T-helper 17 cell (primary cell): ENCODE data around the gene HIVEP3. TPM values are rescaled to one million over a fixed set of nuclear protein-coding genes. Genes with fewer than 3 reads are reported as not detected.

ENCODE experiments used
- ATAC-seq: fragments of 150-1000 bp; cut with Tn5 transposase; 2 replicates; pipeline ENCODE4 v1.10.0; 2021; ENCODE audit warnings: mild to moderate bottlenecking, moderate library complexity
- DNase-seq, 3 donors: peaks; one replicate each; pipeline versions ENCODE4 v3.0.0 to v3.0.0-alpha.2; 2020 to 2021
- H3K9me3 ChIP-seq: one replicate; pipeline ENCODE4 v1.7.0; 2013; ENCODE audit warnings: low read length, mild to moderate bottlenecking; ENCODE audit not compliant: control insufficient read depth, poor library complexity, severe bottlenecking
- H3K27ac Mint-ChIP-seq: one replicate; pipeline ENCODE4 v1.8.0; 2022; ENCODE audit warnings: mild to moderate bottlenecking, moderate library complexity, mixed read lengths
- H3K27me3 Mint-ChIP-seq: one replicate; pipeline ENCODE4 v1.8.0; 2022; ENCODE audit warnings: mixed read lengths
- H3K36me3 Mint-ChIP-seq: one replicate; pipeline ENCODE4 v1.8.0; 2022; ENCODE audit warnings: low read depth, mixed read lengths
- H3K4me1 Mint-ChIP-seq: one replicate; pipeline ENCODE4 v1.8.0; 2022; ENCODE audit warnings: mild to moderate bottlenecking, mixed read lengths
- H3K4me3 Mint-ChIP-seq: one replicate; pipeline ENCODE4 v1.8.0; 2022; ENCODE audit warnings: mild to moderate bottlenecking, moderate library complexity, mixed read lengths
- total RNA-seq, 4 donors: library from RNA in 2 of 4; stranded (reverse) in 2 of 4; gene quantifications; one replicate each; pipeline ENCODE4 v1.2.3 and lab custom pipeline; 2022 to 2026

The HIVEP3 gene
- total RNA-seq, 2 donors from 2014 or later, result 11.1 to 13.9 TPM

DNA sequence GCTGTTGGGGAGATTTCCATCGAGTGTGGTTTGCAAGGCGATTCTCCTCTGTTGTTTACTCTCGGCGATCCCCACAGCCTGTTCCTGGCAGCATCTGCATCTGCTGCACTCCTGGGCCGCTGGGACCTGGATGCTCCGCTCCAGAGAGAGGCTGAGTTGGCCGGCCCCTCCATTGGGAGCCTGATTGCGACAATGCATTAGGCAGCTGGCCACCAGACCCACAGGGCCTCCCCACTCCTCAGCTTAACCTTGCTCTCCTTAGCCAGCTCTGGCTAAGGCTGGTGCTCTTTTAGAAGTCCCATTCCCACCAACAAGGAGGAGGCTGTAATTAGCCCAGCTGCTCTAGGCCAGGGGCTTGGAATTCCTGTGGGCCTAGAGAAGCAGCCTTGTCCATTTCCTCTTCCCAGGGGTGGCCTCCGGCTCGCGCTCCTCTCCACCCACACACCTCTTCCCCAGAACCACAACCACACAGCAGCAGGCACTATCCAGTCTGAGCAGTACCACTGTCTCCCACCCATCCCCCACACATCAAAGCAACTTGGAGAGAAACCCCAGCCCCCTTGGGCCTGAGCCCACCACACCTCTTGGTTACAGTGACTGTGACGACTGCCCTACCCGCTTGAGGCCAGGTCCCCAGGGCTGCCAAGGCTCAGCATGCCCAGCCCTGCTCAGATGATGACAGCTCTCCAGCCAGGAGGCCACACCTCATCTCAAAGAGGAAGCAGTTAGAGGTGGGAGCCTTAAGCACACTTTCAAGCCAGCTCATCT, 240.4 kb downstream of the HIVEP3 start:
- no peaks in the 10 kb centered on the region for H3K36me3 Mint-ChIP-seq

DNA sequence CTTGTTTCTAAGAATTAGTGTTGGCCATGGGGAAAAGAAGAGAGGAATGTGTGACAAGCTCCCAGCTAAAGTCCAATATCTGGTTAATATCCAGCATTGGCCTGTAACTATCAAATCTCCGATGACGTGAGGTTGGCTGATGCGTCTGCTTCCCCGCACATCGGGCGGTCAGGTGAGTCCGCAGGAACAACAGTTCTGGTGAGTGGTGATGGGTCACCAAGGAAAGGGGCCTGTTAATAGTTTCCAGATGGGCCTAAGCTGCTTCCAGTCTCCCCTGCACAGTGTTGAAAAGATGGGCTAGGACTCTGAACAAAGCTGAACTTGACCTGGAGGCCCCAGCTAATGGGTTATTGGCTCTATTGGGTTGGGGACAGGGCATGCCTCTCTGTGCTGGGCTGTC, 241.1 kb downstream of the HIVEP3 start:
- ATAC-seq, result no peak
- DNase-seq, result no peak
- H3K27me3 Mint-ChIP-seq, result no peaks in the 10 kb centered on the region
- H3K36me3 Mint-ChIP-seq, result no peaks in the 10 kb centered on the region
- H3K27ac Mint-ChIP-seq, result no peak overlapping the region
- no peak overlapping the region for H3K4me3 Mint-ChIP-seq
- peaks cover 65% of the 10 kb centered on the region for H3K4me1 Mint-ChIP-seq
- no peaks in the 10 kb centered on the region for H3K9me3 ChIP-seq

More for the DNA sequence above, 240.4 kb downstream of the HIVEP3 start:
- Mint-ChIP-seq H3K4me1 (peaks cover 68% of the 10 kb centered on the region), H3K27ac (peak overlapping the region; percentile 5), H3K27me3 (no peaks in the 10 kb centered on the region), H3K4me3 (peak overlapping the region; percentile 34)
- H3K9me3 ChIP-seq, result no peaks in the 10 kb centered on the region
- ATAC-seq, result no peak
- DNase-seq, result no peak

DNA sequence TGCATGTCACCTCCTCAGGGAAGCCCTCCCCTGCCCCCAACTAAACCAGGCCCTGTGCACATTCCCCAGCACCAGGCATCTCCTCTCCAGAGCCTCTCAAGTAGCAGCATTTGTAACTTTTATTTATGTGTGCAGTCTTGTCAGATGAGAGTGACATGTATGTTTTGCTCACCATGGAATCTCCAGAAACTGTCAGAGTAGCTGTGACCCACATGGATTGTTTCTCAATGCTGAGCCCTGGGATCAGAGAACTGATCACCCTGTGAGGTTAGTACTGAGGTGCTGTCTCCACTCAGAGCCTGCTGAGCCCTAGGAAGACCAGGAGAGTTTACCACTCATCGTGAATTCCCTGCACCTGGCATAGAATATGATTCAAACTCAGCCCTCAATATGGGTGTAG, 243.3 kb downstream of the HIVEP3 start:
- Mint-ChIP-seq H3K36me3 (no peaks in the 10 kb centered on the region), H3K4me3 (peak overlapping the region; percentile 74), H3K4me1 (peaks cover 68% of the 10 kb centered on the region), H3K27me3 (no peaks in the 10 kb centered on the region), H3K27ac (peak overlapping the region; percentile 95)
- ATAC-seq, result no peak
- no peaks in the 10 kb centered on the region for H3K9me3 ChIP-seq
- DNase-seq, result no peak

DNA sequence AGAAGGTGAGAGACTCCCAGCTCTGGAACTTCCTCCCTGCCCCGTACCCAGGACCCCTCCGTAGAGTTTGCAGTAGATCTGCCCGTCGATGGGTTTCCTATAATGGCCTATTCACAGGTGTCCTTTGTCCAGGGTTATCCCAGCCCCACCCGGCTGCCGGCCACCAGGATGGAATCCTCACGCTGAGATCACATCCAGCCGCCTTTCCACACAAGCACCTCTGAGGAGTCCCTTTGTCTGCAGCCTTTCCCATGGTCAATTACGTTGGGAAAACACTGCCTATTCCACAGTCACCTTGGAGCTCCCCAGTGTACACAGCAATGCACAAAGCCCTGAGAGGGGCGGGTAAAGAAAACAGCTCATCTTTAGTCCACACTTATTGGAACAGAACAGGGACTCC, 244.2 kb downstream of the HIVEP3 start:
- H3K27ac Mint-ChIP-seq, result peak overlapping the region; percentile 95
- peaks cover 62% of the 10 kb centered on the region for H3K4me1 Mint-ChIP-seq
- H3K4me3 Mint-ChIP-seq, result peak overlapping the region; percentile 74
- ATAC-seq (no peak), DNase-seq (no peak)
- H3K36me3 Mint-ChIP-seq, result no peaks in the 10 kb centered on the region
- no peaks in the 10 kb centered on the region for H3K27me3 Mint-ChIP-seq
- no peaks in the 10 kb centered on the region for H3K9me3 ChIP-seq

DNA sequence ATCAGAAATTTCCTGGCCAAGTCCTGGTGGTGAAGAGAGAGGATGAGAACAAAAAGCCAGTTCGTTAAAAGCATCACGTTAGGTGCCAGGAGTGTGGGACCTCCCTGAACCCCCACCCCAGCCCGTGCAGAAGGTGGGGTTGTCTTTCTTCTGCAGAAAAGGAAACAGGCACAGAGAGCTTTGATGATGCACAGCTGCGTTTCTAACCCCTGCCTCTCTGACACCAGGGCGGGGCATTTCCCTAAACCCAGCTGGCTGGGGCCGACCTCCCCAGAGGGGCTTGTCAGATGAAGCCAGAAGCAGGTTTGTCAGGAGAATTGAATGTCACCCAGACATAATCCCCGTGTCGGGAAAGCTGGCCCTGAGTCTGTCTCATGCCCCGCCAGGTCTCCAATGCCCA, 244.9 kb downstream of the HIVEP3 start:
- DNase-seq, result peak in 1 of 3 donors; percentile 29
- peak; percentile 78 for ATAC-seq
- Mint-ChIP-seq H3K27ac (peak overlapping the region; percentile 95), H3K36me3 (no peaks in the 10 kb centered on the region), H3K4me1 (peaks cover 55% of the 10 kb centered on the region), H3K4me3 (peak overlapping the region; percentile 87), H3K27me3 (no peaks in the 10 kb centered on the region)
- H3K9me3 ChIP-seq, result no peaks in the 10 kb centered on the region

DNA sequence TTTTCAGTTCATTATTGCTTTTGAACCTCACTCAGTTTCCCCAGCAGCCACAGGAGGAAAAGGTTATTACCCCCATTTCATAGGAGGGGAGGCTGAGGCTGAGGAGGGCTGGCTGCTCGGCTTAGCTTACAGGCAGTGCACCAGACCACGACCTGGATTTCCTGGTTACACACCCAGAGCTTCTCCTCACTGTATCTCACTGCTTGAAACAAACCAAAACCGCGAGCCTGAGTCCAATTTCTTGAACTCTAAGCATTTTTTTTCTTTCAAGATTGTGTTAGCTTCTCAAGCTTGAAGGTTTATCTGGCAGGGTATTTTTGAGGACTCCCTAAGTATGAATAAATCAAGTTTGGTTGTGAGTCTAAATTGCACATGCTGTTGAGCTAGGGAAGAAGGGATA, 245.3 kb downstream of the HIVEP3 start:
- ATAC-seq (peak; percentile 95), DNase-seq (peak in 2 of 3 donors; percentile 21 to 42)
- Mint-ChIP-seq H3K27ac (peak overlapping the region; percentile 95), H3K27me3 (no peaks in the 10 kb centered on the region), H3K36me3 (no peaks in the 10 kb centered on the region), H3K4me1 (peaks cover 56% of the 10 kb centered on the region), H3K4me3 (peak overlapping the region; percentile 87)
- no peaks in the 10 kb centered on the region for H3K9me3 ChIP-seq

DNA sequence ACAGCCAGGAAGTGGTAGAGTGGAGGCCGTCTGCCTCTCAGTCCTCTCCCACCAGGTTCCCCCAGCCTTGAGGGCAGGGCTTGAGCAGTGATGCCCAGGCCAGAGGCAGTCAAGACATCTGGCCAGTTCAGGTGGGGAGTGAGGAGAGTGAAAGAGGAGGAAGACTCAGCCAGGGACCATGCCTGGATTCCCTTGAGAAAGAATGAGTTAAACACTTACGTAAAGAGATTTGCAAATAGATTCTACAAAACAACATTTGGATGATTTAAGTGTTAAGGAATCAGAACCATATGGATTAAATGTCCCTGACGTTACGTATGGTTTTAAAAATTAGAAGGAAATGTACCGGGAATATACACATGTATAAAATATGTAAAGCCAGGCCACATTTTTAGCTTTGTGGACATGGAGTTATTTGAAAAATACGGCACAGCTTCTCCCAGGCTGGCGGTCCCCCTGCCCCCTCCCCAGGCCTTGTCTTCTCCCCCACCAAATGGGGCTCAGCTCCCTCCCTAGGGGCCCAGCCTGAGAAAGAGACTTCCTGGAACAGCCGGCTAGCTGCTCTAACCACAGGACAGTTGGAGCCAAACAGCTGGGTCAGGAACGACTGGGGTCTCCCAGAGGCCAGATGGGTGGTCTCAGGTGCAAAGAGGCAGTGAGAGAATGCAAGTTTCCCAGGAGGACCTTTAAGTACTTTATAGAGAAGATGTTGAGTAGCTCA, 245.9 kb downstream of the HIVEP3 start:
- peaks cover 56% of the 10 kb centered on the region for H3K4me1 Mint-ChIP-seq
- H3K27me3 Mint-ChIP-seq, result no peaks in the 10 kb centered on the region
- DNase-seq, result no peak
- peak overlapping the region; percentile 95 for H3K27ac Mint-ChIP-seq
- ATAC-seq, result no peak
- no peaks in the 10 kb centered on the region for H3K9me3 ChIP-seq
- peak overlapping the region; percentile 87 for H3K4me3 Mint-ChIP-seq
- no peaks in the 10 kb centered on the region for H3K36me3 Mint-ChIP-seq

DNA sequence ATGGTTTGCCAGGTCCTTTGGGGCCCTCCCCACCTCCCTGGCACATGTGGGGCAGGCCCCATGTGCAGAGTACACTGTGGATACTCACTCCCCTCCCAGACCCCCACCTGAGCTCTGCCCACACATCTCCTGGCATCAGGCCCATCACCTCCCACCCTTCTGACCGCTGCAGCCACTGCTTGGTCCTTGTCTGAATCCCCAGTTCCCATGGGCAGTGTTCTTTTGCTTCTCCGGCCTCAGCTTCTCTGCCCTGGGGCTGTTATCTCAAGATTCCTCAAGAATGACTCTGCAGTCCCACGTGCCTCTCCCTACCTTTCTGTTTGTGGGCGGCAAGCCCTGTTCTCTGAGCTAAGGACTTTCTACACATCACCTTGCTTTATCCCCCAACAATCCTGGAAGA, 246.5 kb downstream of the HIVEP3 start:
- peak overlapping the region; percentile 74 for H3K4me3 Mint-ChIP-seq
- H3K9me3 ChIP-seq, result no peaks in the 10 kb centered on the region
- DNase-seq, result no peak
- no peaks in the 10 kb centered on the region for H3K36me3 Mint-ChIP-seq
- ATAC-seq, result no peak
- no peaks in the 10 kb centered on the region for H3K27me3 Mint-ChIP-seq
- H3K27ac Mint-ChIP-seq, result peak overlapping the region; percentile 95
- H3K4me1 Mint-ChIP-seq, result peaks cover 58% of the 10 kb centered on the region

DNA sequence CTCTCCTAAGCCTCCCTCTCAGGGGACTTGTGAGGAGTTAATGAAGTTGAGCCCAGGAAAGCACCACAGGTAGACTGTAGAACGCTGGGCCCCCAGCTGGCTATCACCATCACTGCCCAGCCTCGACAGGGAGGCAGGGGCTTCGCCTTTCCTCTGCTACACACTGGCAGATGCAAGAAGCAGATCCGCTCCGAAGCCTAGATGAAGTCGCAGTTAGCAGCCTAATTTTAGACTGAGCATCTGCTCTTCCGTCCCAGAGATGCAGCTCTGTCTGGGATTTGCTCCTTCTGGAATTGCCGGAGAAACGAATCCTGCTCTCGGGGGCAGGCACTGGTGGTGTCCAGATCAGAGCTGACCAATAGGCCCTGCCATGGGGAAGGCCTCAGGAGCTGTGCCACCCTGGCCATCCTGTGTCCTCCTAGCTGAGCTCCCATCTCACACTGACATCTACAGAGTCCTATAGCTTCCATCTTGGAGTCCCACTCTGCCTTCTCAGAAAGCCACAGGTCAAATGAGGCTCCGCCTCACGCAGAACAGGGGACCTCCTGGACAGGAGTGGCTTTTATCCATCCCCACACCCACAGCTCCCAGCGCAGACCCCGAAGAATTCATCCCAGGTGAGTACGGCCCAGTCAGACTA, 247.5 kb downstream of the HIVEP3 start:
- H3K9me3 ChIP-seq, result no peaks in the 10 kb centered on the region
- H3K4me1 Mint-ChIP-seq, result peaks cover 68% of the 10 kb centered on the region
- peak overlapping the region; percentile 96 for H3K27ac Mint-ChIP-seq
- DNase-seq, result no peak
- H3K36me3 Mint-ChIP-seq, result no peaks in the 10 kb centered on the region
- no peaks in the 10 kb centered on the region for H3K27me3 Mint-ChIP-seq
- H3K4me3 Mint-ChIP-seq, result no peak overlapping the region
- ATAC-seq, result no peak

DNA sequence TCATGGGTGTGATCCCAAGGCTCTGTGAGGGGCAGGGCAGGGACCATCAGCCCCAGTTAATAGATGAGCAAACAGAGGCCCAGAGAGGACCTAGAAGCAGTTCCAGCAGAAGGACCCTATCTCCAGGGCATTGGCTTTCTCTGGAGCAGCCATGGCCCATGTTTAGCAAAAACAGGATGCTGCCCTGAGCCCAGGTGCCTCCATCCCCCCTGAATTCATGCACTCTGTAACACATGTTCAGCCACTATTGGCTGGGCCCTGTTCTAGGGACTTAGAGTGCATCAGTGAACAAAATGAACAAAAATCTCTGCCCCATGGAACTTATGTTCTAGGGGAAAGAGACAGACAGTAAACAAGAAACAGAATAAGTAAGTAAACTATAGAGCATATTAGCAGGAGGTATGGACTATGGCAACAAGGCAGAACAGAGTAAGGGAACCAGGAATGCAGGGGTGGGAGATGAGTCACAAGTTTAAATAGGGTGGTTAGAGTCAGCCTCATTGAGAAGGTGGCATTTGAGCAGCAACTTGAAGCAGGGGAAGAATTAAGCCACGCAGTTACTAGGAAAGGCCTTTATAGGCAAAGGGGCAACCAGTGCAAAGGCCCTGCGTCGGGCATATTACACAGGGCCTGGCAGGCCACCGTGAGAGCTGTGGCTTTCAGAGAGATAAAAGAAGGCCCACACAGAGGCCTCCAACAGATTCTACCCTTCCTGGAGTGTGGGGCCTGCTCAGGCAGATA, 248.3 kb downstream of the HIVEP3 start:
- no peaks in the 10 kb centered on the region for H3K9me3 ChIP-seq
- ATAC-seq, result no peak
- Mint-ChIP-seq H3K27ac (peak overlapping the region; percentile 96), H3K4me3 (peak overlapping the region; percentile 55), H3K36me3 (no peaks in the 10 kb centered on the region), H3K27me3 (no peaks in the 10 kb centered on the region), H3K4me1 (peaks cover 69% of the 10 kb centered on the region)
- no peak for DNase-seq

DNA sequence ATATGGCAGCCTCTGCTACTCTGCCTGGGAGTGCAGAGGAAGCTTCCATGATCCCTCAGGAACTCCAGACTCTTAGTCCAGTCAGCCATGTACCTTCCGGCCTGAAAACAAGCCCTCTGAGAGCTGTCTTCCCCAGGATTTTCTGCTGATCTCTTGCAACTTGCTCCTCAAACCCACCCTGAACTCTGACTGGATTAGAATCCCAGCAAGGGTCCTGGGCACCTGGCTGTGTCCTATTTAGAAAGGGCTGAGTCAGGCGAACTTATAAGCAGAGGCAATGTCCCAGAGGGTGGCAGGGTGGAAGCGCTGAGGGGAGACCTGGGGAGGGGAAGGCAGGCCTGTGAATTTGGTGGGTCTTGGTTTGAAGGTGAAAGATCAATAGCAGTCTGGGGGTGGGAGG, 249.8 kb downstream of the HIVEP3 start:
- H3K4me1 Mint-ChIP-seq, result peaks cover 69% of the 10 kb centered on the region
- peak overlapping the region; percentile 96 for H3K27ac Mint-ChIP-seq
- no peaks in the 10 kb centered on the region for H3K36me3 Mint-ChIP-seq
- H3K4me3 Mint-ChIP-seq, result no peak overlapping the region
- ATAC-seq (no peak), DNase-seq (no peak)
- H3K9me3 ChIP-seq, result no peaks in the 10 kb centered on the region
- H3K27me3 Mint-ChIP-seq, result no peaks in the 10 kb centered on the region

DNA sequence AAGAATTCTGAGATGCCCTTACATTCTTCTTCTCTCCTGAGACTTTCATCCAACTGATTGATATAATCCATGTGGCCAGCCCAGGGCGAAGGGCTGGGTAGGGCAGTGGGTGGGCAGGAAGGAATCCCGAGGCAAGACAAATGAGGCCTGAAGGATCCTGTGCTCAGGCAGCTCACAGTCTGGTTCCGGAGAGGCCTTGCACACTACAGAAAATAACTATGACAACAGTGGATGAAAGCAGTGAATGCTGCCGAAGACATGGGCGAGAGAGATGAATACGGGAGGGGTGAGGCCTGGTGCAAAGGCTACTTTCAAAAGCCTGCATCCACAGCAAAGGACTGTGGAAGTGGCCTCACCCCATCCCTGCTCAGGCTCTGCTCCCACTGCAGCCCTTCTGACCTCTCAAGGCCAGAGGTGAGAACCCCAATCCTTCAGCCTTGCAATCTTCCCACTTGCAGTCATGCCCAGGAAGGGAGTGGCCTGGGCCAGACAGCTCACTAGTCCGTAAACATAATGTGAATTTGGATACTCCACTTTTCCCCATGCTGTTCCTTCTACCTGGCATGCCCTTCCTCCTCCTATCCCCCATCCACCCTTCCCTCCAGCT, 250.6 kb downstream of the HIVEP3 start:
- DNase-seq (no peak), ATAC-seq (no peak)
- no peaks in the 10 kb centered on the region for H3K27me3 Mint-ChIP-seq
- peak overlapping the region; percentile 71 for H3K4me3 Mint-ChIP-seq
- no peaks in the 10 kb centered on the region for H3K9me3 ChIP-seq
- peak overlapping the region; percentile 96 for H3K27ac Mint-ChIP-seq
- H3K4me1 Mint-ChIP-seq, result peaks cover 66% of the 10 kb centered on the region
- H3K36me3 Mint-ChIP-seq, result no peaks in the 10 kb centered on the region
